Calu3 (cell line): Measurements from ENCODE around the gene SMARCA1. TPM values are rescaled to one million over a fixed set of nuclear protein-coding genes. Genes with fewer than 3 reads are reported as not detected.
"Not testable (repeated sequence)": the region's sequence is repeated elsewhere in the genome, so short reads cannot be mapped to it uniquely, and the experiment has no call there.

Experiments
- BruUV-seq: library from RNA; stranded (reverse); fragments of 400-500 nt; replicated peaks from 2 replicates; lab custom pipeline; 2021; lab: Mats Ljungman, UMichigan
- CTCF ChIA-PET: fragments of 300-600 bp; sonication (Branson Sonifier 250); formaldehyde crosslinking; loops from one replicate; lab custom pipeline; 2022; ENCODE audit warnings: antibody characterized with exemption; lab: Charles Lee
- DNase-seq: peaks from one replicate; pipeline ENCODE4 v3.0.0; 2022
- H3K27ac Mint-ChIP-seq: one replicate; pipeline ENCODE4 v1.8.0; 2022; ENCODE audit warnings: mixed read lengths; ENCODE audit not compliant: unreplicated experiment
- H3K27me3 Mint-ChIP-seq: one replicate; pipeline ENCODE4 v1.8.0; 2022; ENCODE audit warnings: mixed read lengths; ENCODE audit not compliant: unreplicated experiment
- H3K36me3 Mint-ChIP-seq: one replicate; pipeline ENCODE4 v1.8.0; 2022; ENCODE audit warnings: mild to moderate bottlenecking, moderate library complexity, mixed read lengths; ENCODE audit not compliant: insufficient read depth, unreplicated experiment
- H3K4me1 Mint-ChIP-seq: one replicate; pipeline ENCODE4 v1.8.0; 2022; ENCODE audit warnings: mild to moderate bottlenecking, low read depth, mixed read lengths; ENCODE audit not compliant: unreplicated experiment
- H3K4me3 Mint-ChIP-seq: one replicate; pipeline ENCODE4 v1.8.0; 2022; ENCODE audit warnings: mild to moderate bottlenecking, low read depth, moderate library complexity, mixed read lengths; ENCODE audit not compliant: unreplicated experiment
- H3K9me3 Mint-ChIP-seq: one replicate; pipeline ENCODE4 v1.8.0; 2022; ENCODE audit warnings: low read depth, mixed read lengths; ENCODE audit not compliant: unreplicated experiment
- intact Hi-C: fragments of 100-400 bp; cut with micrococcal nuclease; formaldehyde crosslinking; loops from one replicate; pipeline ENCODE4 v1.10.0; 2022; ENCODE audit not compliant: unreplicated experiment
- total RNA-seq: library from RNA; stranded (reverse); gene quantifications from 2 replicates; pipeline ENCODE4 v1.2.3, GENCODE V29; 2022
- TF ChIP-seq, protein P1 (sequence below): fragments of 200-600 bp; IDR thresholded peaks from one replicate; pipeline ENCODE4 v1.8.0; 2022; ENCODE audit warnings: antibody characterized with exemption; ENCODE audit not compliant: unreplicated experiment

Gene SMARCA1
- total RNA-seq, 1 experiment from 2014 or later, result 11.0 TPM

DNA sequence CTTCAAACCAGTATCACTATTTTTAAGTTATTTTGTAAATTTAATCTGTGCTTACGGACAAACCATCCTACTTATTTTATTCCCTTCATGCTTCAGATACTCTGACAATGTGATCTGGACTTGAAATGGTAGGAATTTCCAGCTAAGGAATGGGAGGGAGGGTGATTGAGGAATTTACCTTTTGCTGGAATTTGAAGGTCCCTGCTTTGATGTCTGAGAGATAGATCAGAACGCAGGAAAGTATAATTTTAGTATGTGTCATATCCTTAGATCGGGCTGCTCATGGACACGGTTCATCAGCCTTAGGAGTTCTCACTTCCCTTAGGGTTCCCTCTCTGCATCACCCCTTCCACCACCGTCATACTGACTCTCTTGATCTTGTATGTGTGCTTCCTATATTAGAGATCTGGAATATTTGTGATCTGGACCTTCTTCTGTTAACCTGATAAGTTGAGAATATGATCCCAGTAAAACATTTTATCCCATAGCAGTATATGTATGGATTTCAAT, 33.6 kb upstream of the SMARCA1 start:
- no TSS peak for BruUV-seq
- Mint-ChIP-seq H3K4me1 (no peaks in the 10 kb centered on the region), H3K36me3 (peaks cover 2% of the 10 kb centered on the region), H3K9me3 (no peaks in the 10 kb centered on the region), H3K27ac (no peak overlapping the region), H3K27me3 (no peaks in the 10 kb centered on the region), H3K4me3 (no peak overlapping the region)
- DNase-seq, result no peak
- CTCF ChIA-PET, result no interaction called here
- intact Hi-C loops, result no loop called here
- TF ChIP-seq, protein P1, sequence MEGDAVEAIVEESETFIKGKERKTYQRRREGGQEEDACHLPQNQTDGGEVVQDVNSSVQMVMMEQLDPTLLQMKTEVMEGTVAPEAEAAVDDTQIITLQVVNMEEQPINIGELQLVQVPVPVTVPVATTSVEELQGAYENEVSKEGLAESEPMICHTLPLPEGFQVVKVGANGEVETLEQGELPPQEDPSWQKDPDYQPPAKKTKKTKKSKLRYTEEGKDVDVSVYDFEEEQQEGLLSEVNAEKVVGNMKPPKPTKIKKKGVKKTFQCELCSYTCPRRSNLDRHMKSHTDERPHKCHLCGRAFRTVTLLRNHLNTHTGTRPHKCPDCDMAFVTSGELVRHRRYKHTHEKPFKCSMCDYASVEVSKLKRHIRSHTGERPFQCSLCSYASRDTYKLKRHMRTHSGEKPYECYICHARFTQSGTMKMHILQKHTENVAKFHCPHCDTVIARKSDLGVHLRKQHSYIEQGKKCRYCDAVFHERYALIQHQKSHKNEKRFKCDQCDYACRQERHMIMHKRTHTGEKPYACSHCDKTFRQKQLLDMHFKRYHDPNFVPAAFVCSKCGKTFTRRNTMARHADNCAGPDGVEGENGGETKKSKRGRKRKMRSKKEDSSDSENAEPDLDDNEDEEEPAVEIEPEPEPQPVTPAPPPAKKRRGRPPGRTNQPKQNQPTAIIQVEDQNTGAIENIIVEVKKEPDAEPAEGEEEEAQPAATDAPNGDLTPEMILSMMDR, result no peak

GRCh38 chrX:129554816-129555215, 31.5 kb upstream of the SMARCA1 start:
- intact Hi-C loops, H3K4me1 Mint-ChIP-seq, H3K36me3 Mint-ChIP-seq, H3K4me3 Mint-ChIP-seq, H3K9me3 Mint-ChIP-seq, BruUV-seq, DNase-seq, H3K27ac Mint-ChIP-seq, CTCF ChIA-PET, H3K27me3 Mint-ChIP-seq: not testable (repeated sequence)

GRCh38 chrX:129553619-129554288, 30.5 kb upstream of the SMARCA1 start:
- no peak for DNase-seq
- TF ChIP-seq, protein P1, result no peak
- CTCF ChIA-PET, result no interaction called here
- intact Hi-C loops, result no loop called here
- H3K27ac Mint-ChIP-seq, result no peak overlapping the region
- no peaks in the 10 kb centered on the region for H3K4me1 Mint-ChIP-seq
- BruUV-seq, result no TSS peak
- no peaks in the 10 kb centered on the region for H3K27me3 Mint-ChIP-seq
- peaks cover 16% of the 10 kb centered on the region for H3K36me3 Mint-ChIP-seq
- no peaks in the 10 kb centered on the region for H3K9me3 Mint-ChIP-seq
- no peak overlapping the region for H3K4me3 Mint-ChIP-seq

- peaks cover 17% of the 10 kb centered on the region for H3K36me3 Mint-ChIP-seq
- no peaks in the 10 kb centered on the region for H3K27me3 Mint-ChIP-seq
- TF ChIP-seq, protein P1, result no peak
- no peak overlapping the region for H3K4me3 Mint-ChIP-seq
- H3K27ac Mint-ChIP-seq, result no peak overlapping the region
- BruUV-seq, result no TSS peak
- DNase-seq, result no peak
- no peaks in the 10 kb centered on the region for H3K4me1 Mint-ChIP-seq
- no peaks in the 10 kb centered on the region for H3K9me3 Mint-ChIP-seq
- CTCF ChIA-PET, result no interaction called here
- intact Hi-C loops, result no loop called here
Observed at GRCh38 chrX:129549124-129549523, 25.8 kb upstream of the SMARCA1 start.

DNA sequence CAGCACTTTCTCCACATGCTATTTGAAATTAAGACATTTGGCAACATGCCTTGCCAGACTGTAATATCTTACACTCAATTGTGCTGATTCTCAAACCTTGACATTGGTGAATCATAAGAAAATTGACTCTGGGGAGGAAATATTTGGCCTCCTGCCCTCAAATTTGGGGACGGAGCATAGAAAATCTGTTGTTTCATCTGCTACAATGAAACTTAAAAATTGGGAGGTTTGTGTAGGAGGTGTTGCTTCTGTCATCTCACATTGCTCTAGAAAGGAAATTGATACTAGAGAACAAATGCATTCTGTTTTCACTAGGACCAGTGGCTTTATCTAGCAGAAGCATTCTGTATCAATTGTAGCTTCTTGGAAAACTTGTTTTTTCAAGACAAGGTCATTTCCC, 22.1 kb upstream of the SMARCA1 start:
- no TSS peak for BruUV-seq
- H3K4me3 Mint-ChIP-seq, result no peak overlapping the region
- no peaks in the 10 kb centered on the region for H3K27me3 Mint-ChIP-seq
- no peak for DNase-seq
- intact Hi-C loops, result no loop called here
- no peaks in the 10 kb centered on the region for H3K9me3 Mint-ChIP-seq
- H3K27ac Mint-ChIP-seq, result no peak overlapping the region
- peaks cover 9% of the 10 kb centered on the region for H3K4me1 Mint-ChIP-seq
- H3K36me3 Mint-ChIP-seq, result peaks cover 10% of the 10 kb centered on the region
- CTCF ChIA-PET, result no interaction called here
- TF ChIP-seq, protein P1, result no peak
